H9 (cell line): ENCODE data around the gene MICAL2. TPM values are rescaled to one million over a fixed set of nuclear protein-coding genes. Genes with fewer than 3 reads are reported as not detected.

ENCODE experiments used
- DNase-seq: peaks from one replicate; pipeline ENCODE4 v3.0.0-alpha.2; 2017
- H2AFZ ChIP-seq: one replicate; pipeline ENCODE4 v1.6.1; 2013; ENCODE audit warnings: mild to moderate bottlenecking, low read length, control low read depth, moderate library complexity
- H2AK5ac ChIP-seq: 2 replicates; pipeline ENCODE4 v1.6.1; 2013; ENCODE audit warnings: low read length, control low read depth, mixed read lengths; ENCODE audit not compliant: insufficient read length
- H2BK120ac ChIP-seq: one replicate; pipeline ENCODE4 v1.6.1; 2013; ENCODE audit warnings: low read depth, mild to moderate bottlenecking, low read length, control low read depth, inconsistent platforms; ENCODE audit not compliant: poor library complexity, severe bottlenecking
- H2BK12ac ChIP-seq: 2 replicates; pipeline ENCODE4 v1.6.1; 2013; ENCODE audit warnings: low read length, control low read depth, mixed read lengths, low read depth; ENCODE audit not compliant: insufficient read length
- H2BK15ac ChIP-seq: 2 replicates; pipeline ENCODE4 v1.6.1; 2013; ENCODE audit warnings: low read depth, low read length, control low read depth
- H2BK20ac ChIP-seq: one replicate; pipeline ENCODE4 v1.6.1; 2013; ENCODE audit warnings: low read depth, mild to moderate bottlenecking, low read length, control low read depth, inconsistent platforms; ENCODE audit not compliant: poor library complexity, severe bottlenecking
- H2BK5ac ChIP-seq: 2 replicates; pipeline ENCODE4 v1.6.1; 2013; ENCODE audit warnings: low read length, control low read depth, mixed read lengths; ENCODE audit not compliant: insufficient read length
- H3K14ac ChIP-seq: 2 replicates; pipeline ENCODE4 v1.6.1; 2013; ENCODE audit warnings: low read length, control low read depth; ENCODE audit not compliant: insufficient read depth
- H3K18ac ChIP-seq: 2 replicates; pipeline ENCODE4 v1.6.1; 2013; ENCODE audit warnings: low read depth, mild to moderate bottlenecking, mixed read lengths, low read length, control low read depth; ENCODE audit not compliant: insufficient read length
- H3K23ac ChIP-seq: 2 replicates; pipeline ENCODE4 v1.6.1; 2013; ENCODE audit warnings: low read length, control low read depth, mixed read lengths, low read depth; ENCODE audit not compliant: insufficient read length
- H3K23me2 ChIP-seq: 2 replicates; pipeline ENCODE4 v1.6.1; 2013; ENCODE audit warnings: low read depth, mild to moderate bottlenecking, mixed read lengths, low read length, control low read depth; ENCODE audit not compliant: insufficient read length, poor library complexity, severe bottlenecking
- H3K27ac ChIP-seq: 2 replicates; pipeline ENCODE4 v1.5.1; 2013; ENCODE audit warnings: low read length, control low read depth, mixed read lengths, low read depth; ENCODE audit not compliant: insufficient read length
- H3K27me3 ChIP-seq: 2 replicates; pipeline ENCODE4 v1.6.1; 2013; ENCODE audit warnings: low read length, control low read depth, inconsistent platforms; ENCODE audit not compliant: insufficient read depth
- H3K4ac ChIP-seq: 2 replicates; pipeline ENCODE4 v1.6.1; 2013; ENCODE audit warnings: low read depth, mild to moderate bottlenecking, control low read depth, inconsistent platforms, low read length, moderate library complexity
- H3K4me1 ChIP-seq: 2 replicates; pipeline ENCODE4 v1.6.1; 2013; ENCODE audit warnings: low read length, control low read depth, inconsistent platforms; ENCODE audit not compliant: insufficient read depth
- H3K4me2 ChIP-seq: 2 replicates; pipeline ENCODE4 v1.6.1; 2013; ENCODE audit warnings: low read length, control low read depth, mixed read lengths; ENCODE audit not compliant: insufficient read length, insufficient read depth
- H3K56ac ChIP-seq: 2 replicates; pipeline ENCODE4 v1.6.1; 2013; ENCODE audit warnings: low read depth, mild to moderate bottlenecking, mixed read lengths, low read length, control low read depth; ENCODE audit not compliant: insufficient read length
- H3K79me1 ChIP-seq: 2 replicates; pipeline ENCODE4 v1.6.1; 2013; ENCODE audit warnings: low read depth, mild to moderate bottlenecking, moderate library complexity, low read length, control low read depth, inconsistent platforms; ENCODE audit not compliant: insufficient read depth, poor library complexity, severe bottlenecking
- H3K79me2 ChIP-seq: 2 replicates; pipeline ENCODE4 v1.6.1; 2013; ENCODE audit warnings: low read length, control low read depth, inconsistent platforms; ENCODE audit not compliant: insufficient read depth
- H3K9ac ChIP-seq: 2 replicates; pipeline ENCODE4 v1.6.1; 2013; ENCODE audit warnings: low read length, control low read depth, mixed read lengths; ENCODE audit not compliant: insufficient read length; ENCODE audit errors: extremely low read depth
- H3K9me3 ChIP-seq: one replicate; pipeline ENCODE4 v1.6.1; 2013; ENCODE audit warnings: low read depth, low read length, inconsistent platforms; ENCODE audit not compliant: control insufficient read depth
- H3T11ph ChIP-seq: one replicate; pipeline ENCODE4 v1.6.1; 2013; ENCODE audit warnings: mild to moderate bottlenecking, low read length, control low read depth, inconsistent platforms
- H4K20me1 ChIP-seq: one replicate; pipeline ENCODE4 v1.6.1; 2013; ENCODE audit not compliant: control insufficient read depth, insufficient read length, insufficient read depth
- H4K5ac ChIP-seq: 2 replicates; pipeline ENCODE4 v1.6.1; 2013; ENCODE audit warnings: low read depth, mild to moderate bottlenecking, mixed read lengths, low read length, control low read depth; ENCODE audit not compliant: insufficient read length
- H4K8ac ChIP-seq: replicated peaks from 2 replicates; pipeline ENCODE4 v1.6.1; 2013; ENCODE audit warnings: low read length, control low read depth, mixed read lengths, low read depth; ENCODE audit not compliant: insufficient read length
- H4K91ac ChIP-seq: 2 replicates; pipeline ENCODE4 v1.6.1; 2013; ENCODE audit warnings: low read depth, mild to moderate bottlenecking, moderate library complexity, mixed read lengths, low read length, control low read depth; ENCODE audit not compliant: insufficient read length
- H3K27ac Mint-ChIP-seq, 3 experiments: 2 replicates in 2 of 3; 3 replicates in 1 of 3; pipeline ENCODE4 v1.8.0; 2020 to 2021; ENCODE audit warnings: mixed read lengths in 3 of 3, mild to moderate bottlenecking in 1 of 3, moderate library complexity in 1 of 3
- H3K27me3 Mint-ChIP-seq: 2 replicates; pipeline ENCODE4 v1.8.0; 2021; ENCODE audit warnings: low read depth, mild to moderate bottlenecking, moderate library complexity, mixed read lengths
- H3K36me3 Mint-ChIP-seq, 3 experiments: 2 replicates in 2 of 3; 3 replicates in 1 of 3; pipeline ENCODE4 v1.8.0; 2020 to 2021; ENCODE audit warnings: low read depth in 3 of 3, mixed read lengths in 3 of 3; ENCODE audit not compliant: insufficient read depth in 1 of 3
- H3K4me1 Mint-ChIP-seq, 2 experiments: 2 replicates each; pipeline ENCODE4 v1.8.0; 2020; ENCODE audit warnings: mixed read lengths in 2 of 2
- H3K4me3 Mint-ChIP-seq, 2 experiments: 2 replicates in 1 of 2; 3 replicates in 1 of 2; pipeline ENCODE4 v1.8.0; 2020 to 2021; ENCODE audit warnings: mild to moderate bottlenecking in 2 of 2, mixed read lengths in 2 of 2, moderate library complexity in 1 of 2
- H3K9me3 Mint-ChIP-seq, 2 experiments: 2 replicates in 1 of 2; 3 replicates in 1 of 2; pipeline ENCODE4 v1.8.0; 2020; ENCODE audit warnings: mild to moderate bottlenecking in 2 of 2, mixed read lengths in 2 of 2, moderate library complexity in 1 of 2
- CTCF ChIP-seq: fragments of 200-600 bp; sonication (generic); conservative IDR thresholded peaks from 3 replicates; pipeline ENCODE4 v1.8.0; 2021; ENCODE audit warnings: antibody characterized with exemption, mild to moderate bottlenecking
- WGBS: extraction: QIAGEN DNeasy Blood & Tissue Kit; methylation state at CpG from one replicate; pipeline ENCODE4 v1.1.7; 2013; ENCODE audit warnings: missing lambda C conversion rate, low lambda C conversion rate, mixed read lengths; ENCODE audit not compliant: insufficient read length; ENCODE audit errors: extremely low coverage; 5-methylcytosine and 5-hydroxymethylcytosine counted together
- total RNA-seq: library from RNA; stranded (reverse); gene quantifications from 2 replicates; pipeline ENCODE4 v1.2.1, GENCODE V29; 2021

The MICAL2 gene
- total RNA-seq, 1 experiment from 2014 or later = 4.7 TPM

DNA sequence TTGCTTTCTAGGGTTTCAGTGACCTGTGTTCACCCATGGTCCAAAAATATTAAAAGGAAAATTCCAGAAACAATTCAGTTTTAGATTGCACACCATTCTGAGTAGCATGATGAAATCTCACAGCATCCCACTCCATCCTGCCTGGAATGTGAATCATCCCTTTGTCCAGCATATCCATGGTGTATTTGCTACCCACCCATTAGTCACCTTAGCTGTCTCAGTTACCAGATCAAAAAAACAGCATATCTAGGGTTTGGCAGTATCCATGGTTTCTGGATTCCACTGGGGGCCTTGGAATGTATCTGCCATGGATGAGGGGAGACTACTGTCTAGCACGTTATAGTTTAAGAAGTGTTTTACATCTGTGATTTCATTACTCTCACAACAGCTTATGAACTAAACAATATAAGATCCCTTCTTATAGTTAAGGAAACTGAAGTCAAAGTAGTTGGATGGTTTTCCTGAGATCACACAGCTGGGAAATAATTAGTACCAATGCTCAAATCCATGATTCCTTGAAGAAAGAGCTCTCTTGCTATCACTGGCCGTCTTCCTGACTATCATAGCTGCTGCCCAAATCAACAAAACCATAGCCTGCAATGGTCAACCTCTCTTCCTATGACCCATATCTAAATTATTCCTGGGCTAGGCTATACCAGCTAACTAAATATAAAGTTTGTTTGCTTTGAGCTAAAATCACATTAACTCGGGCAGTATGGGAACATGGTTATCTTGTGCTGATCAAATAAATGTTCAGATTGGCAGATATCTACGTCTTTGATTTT lies 122.6 kb downstream of the MICAL2 start:
- no peaks in the 10 kb centered on the region for H3K9me3 Mint-ChIP-seq
- no CpG with 5 or more reads among the region's 4 CpGs for WGBS
- Histone ChIP-seq H2BK5ac (no peak overlapping the region), H3K79me1 (no peaks in the 10 kb centered on the region), H3K23me2 (no peaks in the 10 kb centered on the region), H3K79me2 (no peaks in the 10 kb centered on the region), H3K9ac (no peak overlapping the region), H3K27me3 (no peaks in the 10 kb centered on the region), H3K18ac (no peak overlapping the region), H3K4ac (no peak overlapping the region), H3K14ac (no peak overlapping the region), H2BK120ac (no peak overlapping the region), H3K4me2 (no peak overlapping the region), H4K91ac (no peak overlapping the region), H4K5ac (no peak overlapping the region), H2BK15ac (no peak overlapping the region), H3K56ac (no peak overlapping the region), H4K20me1 (no peaks in the 10 kb centered on the region), H2BK12ac (no peak overlapping the region), H2AK5ac (no peak overlapping the region), H2AFZ (no peak overlapping the region), H2BK20ac (no peak overlapping the region), H3K23ac (no peak overlapping the region), H3K9me3 (no peaks in the 10 kb centered on the region), H4K8ac (no peak overlapping the region), H3T11ph (no peak overlapping the region), H3K27ac (no peak overlapping the region), H3K4me1 (no peaks in the 10 kb centered on the region)
- DNase-seq = no peak
- TF ChIP-seq CTCF = no peak
- H3K36me3 Mint-ChIP-seq = no peaks in the 10 kb centered on the region
- peaks cover 4% of the 10 kb centered on the region for H3K27me3 Mint-ChIP-seq
- H3K27ac Mint-ChIP-seq = no peak overlapping the region
- peaks cover 0 to 9% of the 10 kb centered on the region in 2 experiments; a peak in 1 of 4 replicates for H3K4me1 Mint-ChIP-seq
- no peak overlapping the region for H3K4me3 Mint-ChIP-seq
